Measurements from ENCODE around the gene ZNG1E. TPM values are rescaled to one million over a fixed set of nuclear protein-coding genes. Genes with fewer than 3 reads are reported as not detected.
"Not testable (repeated sequence)": the region's sequence is repeated elsewhere in the genome, so short reads cannot be mapped to it uniquely, and the experiment has no call there.

The ZNG1E gene
- 100 to 1,000 TPM in 1 of 4 donors, 10 to 100 TPM in 3; 36.1 to 122 (median 39.9) TPM for total RNA-seq

GRCh38 chr9:65675589-65676021, at the start of gene ZNG1E:
Gene ZNG1E (plus strand): TSS chr9:65675928. CDS start chr9:65675977, 49 bp downstream.
- DNase-seq (ENCODE audit: low spot score in 2 of 2) = peak; percentile 69 to 76
- not testable (repeated sequence) for H3K4me1 ChIP-seq, H3K27me3 ChIP-seq, H3K36me3 ChIP-seq, H3K9me3 ChIP-seq, H3K27ac ChIP-seq
- H3K4me3 ChIP-seq = peak within 1 kb of the TSS; percentile 43
- WGBS = no CpG with 5 or more reads among the region's 33 CpGs

- DNase-seq (ENCODE audit: low spot score in 2 of 2); H3K36me3 ChIP-seq; H3K4me3 ChIP-seq; H3K4me1 ChIP-seq; H3K9me3 ChIP-seq; H3K27me3 ChIP-seq; H3K27ac ChIP-seq: not testable (repeated sequence)
- 87% methylated on average over 2 of the region's 2 CpGs for WGBS
Measured at GRCh38 chr9:65673579-65673978, 2.1 kb upstream of the ZNG1E start.

- not testable (repeated sequence) for H3K27me3 ChIP-seq; DNase-seq (ENCODE audit: low spot score in 2 of 2); H3K4me3 ChIP-seq; H3K4me1 ChIP-seq; H3K27ac ChIP-seq; H3K36me3 ChIP-seq; H3K9me3 ChIP-seq
- 42% methylated on average over 5 of the region's 5 CpGs for WGBS
Measured at GRCh38 chr9:65675018-65675417, 710 bp upstream of the ZNG1E start.

GRCh38 chr9:65676389-65676788, 661 bp downstream of the ZNG1E start:
- H3K4me1 ChIP-seq; H3K27me3 ChIP-seq; H3K27ac ChIP-seq; DNase-seq (ENCODE audit: low spot score in 2 of 2); H3K36me3 ChIP-seq; H3K9me3 ChIP-seq: not testable (repeated sequence)
- peak overlapping the region; percentile 22 for H3K4me3 ChIP-seq
- 2% methylated on average over 7 of the region's 11 CpGs for WGBS

- H3K27me3 ChIP-seq; DNase-seq (ENCODE audit: low spot score in 2 of 2); H3K4me3 ChIP-seq; H3K4me1 ChIP-seq; H3K9me3 ChIP-seq; H3K36me3 ChIP-seq; H3K27ac ChIP-seq: not testable (repeated sequence)
- WGBS = 13% methylated on average over 3 of the region's 3 CpGs
- TF ChIP-seq CTCF (IDR thresholded peaks at IDR 0.05) = peak in 1 of 2 donors; percentile 17
Measured at GRCh38 chr9:65678533-65678932, 2.8 kb downstream of the ZNG1E start.

- not testable (repeated sequence) for H3K36me3 ChIP-seq; H3K27ac ChIP-seq; H3K9me3 ChIP-seq; DNase-seq (ENCODE audit: low spot score in 2 of 2); H3K27me3 ChIP-seq; H3K4me1 ChIP-seq; H3K4me3 ChIP-seq
- no CpG with 5 or more reads among the region's 2 CpGs for WGBS
Measured at GRCh38 chr9:65703550-65703949, 27.8 kb downstream of the ZNG1E start.

- H3K4me1 ChIP-seq; DNase-seq (ENCODE audit: low spot score in 2 of 2): not testable (repeated sequence)
- WGBS = 89% methylated on average over 3 of the region's 5 CpGs
Measured at GRCh38 chr9:65714445-65714844, 38.7 kb downstream of the ZNG1E start.

GRCh38 chr9:65737096-65737564, 61.4 kb downstream of the ZNG1E start, which contains the start of gene FOXD4L4:
Gene FOXD4L4 (plus strand): TSS chr9:65737146. CDS start chr9:65737146, 0 bp downstream.
- H3K27ac ChIP-seq, H3K4me3 ChIP-seq, H3K4me1 ChIP-seq, H3K36me3 ChIP-seq, H3K27me3 ChIP-seq, H3K9me3 ChIP-seq: not testable (repeated sequence)
- 39% methylated on average over 18 of the region's 38 CpGs for whole genome bisulfite sequencing
- DNase-seq (ENCODE audit: low spot score in 2 of 2) = peak in 1 of 2 donors; percentile 32

More at GRCh38 chr9:65714445-65714844, 38.7 kb downstream of the ZNG1E start:
- H3K27me3 ChIP-seq, H3K4me3 ChIP-seq, H3K27ac ChIP-seq, H3K9me3 ChIP-seq, H3K36me3 ChIP-seq: not testable (repeated sequence)

GRCh38 chr9:65738133-65738532, 62.4 kb downstream of the ZNG1E start:
- not testable (repeated sequence) for DNase-seq (ENCODE audit: low spot score in 2 of 2); H3K4me3 ChIP-seq; H3K4me1 ChIP-seq; H3K9me3 ChIP-seq; H3K27me3 ChIP-seq; H3K27ac ChIP-seq; H3K36me3 ChIP-seq
- no CpG with 5 or more reads among the region's 27 CpGs for WGBS

Other genes with a start within 250 kb of the ZNG1E start
- under 1 TPM in 1 of 4 donors, not detected in 3; 0.40 TPM for gene FOXD4L4, start 61.2 kb downstream of the ZNG1E start, total RNA-seq

Data from suprapubic skin (tissue), 4 donors.